ENCODE data around the gene VIM. TPM values are rescaled to one million over a fixed set of nuclear protein-coding genes. Genes with fewer than 3 reads are reported as not detected.
A peak's percentile ranks its signal among the peaks of the same experiment; 100 is the strongest.

VIM gene
- total RNA-seq, 1 donor from 2014 or later, result 2,114 TPM

- H3K27me3 Mint-ChIP-seq (ENCODE audit: unreplicated experiment), result no peaks in the 10 kb centered on the region
- TF ChIP-seq, protein P1, sequence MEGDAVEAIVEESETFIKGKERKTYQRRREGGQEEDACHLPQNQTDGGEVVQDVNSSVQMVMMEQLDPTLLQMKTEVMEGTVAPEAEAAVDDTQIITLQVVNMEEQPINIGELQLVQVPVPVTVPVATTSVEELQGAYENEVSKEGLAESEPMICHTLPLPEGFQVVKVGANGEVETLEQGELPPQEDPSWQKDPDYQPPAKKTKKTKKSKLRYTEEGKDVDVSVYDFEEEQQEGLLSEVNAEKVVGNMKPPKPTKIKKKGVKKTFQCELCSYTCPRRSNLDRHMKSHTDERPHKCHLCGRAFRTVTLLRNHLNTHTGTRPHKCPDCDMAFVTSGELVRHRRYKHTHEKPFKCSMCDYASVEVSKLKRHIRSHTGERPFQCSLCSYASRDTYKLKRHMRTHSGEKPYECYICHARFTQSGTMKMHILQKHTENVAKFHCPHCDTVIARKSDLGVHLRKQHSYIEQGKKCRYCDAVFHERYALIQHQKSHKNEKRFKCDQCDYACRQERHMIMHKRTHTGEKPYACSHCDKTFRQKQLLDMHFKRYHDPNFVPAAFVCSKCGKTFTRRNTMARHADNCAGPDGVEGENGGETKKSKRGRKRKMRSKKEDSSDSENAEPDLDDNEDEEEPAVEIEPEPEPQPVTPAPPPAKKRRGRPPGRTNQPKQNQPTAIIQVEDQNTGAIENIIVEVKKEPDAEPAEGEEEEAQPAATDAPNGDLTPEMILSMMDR (IDR thresholded peaks at IDR 0.05), result no peak
- H3K27ac Mint-ChIP-seq (ENCODE audit: unreplicated experiment), result no peak overlapping the region
- DNase-seq (ENCODE audit: extremely low spot score, unreplicated experiment), result no peak
- peaks cover 7% of the 10 kb centered on the region for H3K36me3 Mint-ChIP-seq (ENCODE audit: unreplicated experiment)
- no peaks in the 10 kb centered on the region for H3K9me3 Mint-ChIP-seq (ENCODE audit: unreplicated experiment)
- no peak overlapping the region for H3K4me3 Mint-ChIP-seq (ENCODE audit: unreplicated experiment)
- H3K4me1 Mint-ChIP-seq (ENCODE audit: unreplicated experiment), result peaks cover 20% of the 10 kb centered on the region
These were observed 13.7 kb downstream of the VIM start for GRCh38 chr10:17241611-17242333.

DNA sequence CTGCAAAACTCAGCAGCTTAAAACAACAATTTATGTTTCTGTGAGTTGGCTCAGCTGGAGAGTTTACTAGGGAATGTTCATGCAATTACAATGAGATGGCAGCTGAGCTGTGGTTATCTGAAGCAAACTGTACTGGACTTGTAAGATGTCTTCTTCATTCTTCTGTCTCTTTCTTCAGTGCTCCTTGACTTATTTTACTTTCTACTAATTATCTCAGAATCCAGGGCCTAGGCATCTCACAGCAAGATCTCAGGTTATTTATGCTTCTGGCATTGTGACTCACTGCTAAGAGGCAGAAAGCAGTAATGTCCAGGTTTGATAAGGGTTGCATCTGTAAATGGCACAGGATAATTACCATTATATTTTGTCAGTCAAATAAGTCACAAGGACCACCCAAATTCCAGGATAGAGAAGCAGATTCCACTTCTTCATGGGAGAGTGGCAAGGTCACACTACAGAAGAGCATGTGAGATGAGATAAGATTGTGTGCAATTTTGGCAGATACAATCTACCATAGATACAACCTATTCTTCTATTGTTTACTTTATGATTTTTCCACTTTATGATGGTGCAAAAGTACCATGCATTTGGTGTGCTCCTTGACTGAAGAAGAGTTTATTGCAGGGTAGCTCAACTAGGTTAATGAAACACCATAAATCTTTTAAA lies 16.8 kb downstream of the VIM start:
- Mint-ChIP-seq H3K27me3 (ENCODE audit: unreplicated experiment) (no peaks in the 10 kb centered on the region), H3K4me3 (ENCODE audit: unreplicated experiment) (no peak overlapping the region), H3K36me3 (ENCODE audit: unreplicated experiment) (no peaks in the 10 kb centered on the region), H3K4me1 (ENCODE audit: unreplicated experiment) (peaks cover 4% of the 10 kb centered on the region), H3K27ac (ENCODE audit: unreplicated experiment) (no peak overlapping the region), H3K9me3 (ENCODE audit: unreplicated experiment) (no peaks in the 10 kb centered on the region)
- DNase-seq (ENCODE audit: extremely low spot score, unreplicated experiment), result no peak
- TF ChIP-seq, protein P1 (IDR thresholded peaks at IDR 0.05), result no peak

GRCh38 chr10:17247210-17247609 lies 19.2 kb downstream of the VIM start:
- Mint-ChIP-seq H3K9me3 (ENCODE audit: unreplicated experiment) (no peaks in the 10 kb centered on the region), H3K27me3 (ENCODE audit: unreplicated experiment) (no peaks in the 10 kb centered on the region), H3K27ac (ENCODE audit: unreplicated experiment) (no peak overlapping the region), H3K4me1 (ENCODE audit: unreplicated experiment) (peaks cover 4% of the 10 kb centered on the region), H3K36me3 (ENCODE audit: unreplicated experiment) (no peaks in the 10 kb centered on the region), H3K4me3 (ENCODE audit: unreplicated experiment) (no peak overlapping the region)
- no peak for DNase-seq (ENCODE audit: extremely low spot score, unreplicated experiment)
- TF ChIP-seq, protein P1 (IDR thresholded peaks at IDR 0.05), result no peak

DNA sequence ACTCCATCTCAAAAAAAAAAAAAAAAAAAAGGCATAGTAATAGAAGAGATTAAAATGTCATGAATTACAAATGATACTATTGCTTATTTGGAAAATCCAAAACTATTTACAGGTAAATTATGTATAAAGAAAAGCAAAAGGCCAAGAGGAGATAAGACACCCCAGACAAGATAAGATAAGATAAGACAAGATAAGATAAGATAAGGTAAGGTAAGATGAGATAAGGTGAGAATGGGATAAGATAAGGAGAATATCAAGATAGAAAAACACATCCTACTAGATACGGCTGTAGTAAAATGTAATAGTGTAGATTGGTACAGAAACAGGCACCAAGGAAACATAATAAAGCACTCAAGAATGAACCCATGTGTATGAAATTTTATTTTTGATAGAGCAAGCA lies 20.9 kb downstream of the VIM start:
- DNase-seq (ENCODE audit: extremely low spot score, unreplicated experiment), result no peak
- no peaks in the 10 kb centered on the region for H3K9me3 Mint-ChIP-seq (ENCODE audit: unreplicated experiment)

DNA sequence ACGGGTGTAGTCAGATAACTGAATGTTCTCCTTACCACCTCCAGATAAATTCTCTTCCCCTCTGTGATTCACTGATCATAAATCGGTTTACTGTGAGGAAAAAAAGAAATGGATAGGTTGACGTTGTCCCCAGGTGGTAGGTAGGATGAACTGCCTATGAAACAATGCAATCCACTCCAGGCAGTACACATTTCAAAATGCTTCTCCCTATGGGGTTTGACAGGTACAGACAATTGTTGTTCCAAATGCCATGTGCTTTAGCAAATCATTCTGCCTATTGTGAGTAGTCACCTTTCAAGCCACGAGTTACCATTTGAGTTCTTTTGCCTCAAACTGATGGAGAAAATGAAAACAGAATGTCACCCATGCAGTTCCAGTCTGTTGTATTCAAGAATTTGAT lies 21.8 kb downstream of the VIM start:
- no peak for DNase-seq (ENCODE audit: extremely low spot score, unreplicated experiment)
- Mint-ChIP-seq H3K4me3 (ENCODE audit: unreplicated experiment) (no peak overlapping the region), H3K27me3 (ENCODE audit: unreplicated experiment) (no peaks in the 10 kb centered on the region), H3K36me3 (ENCODE audit: unreplicated experiment) (no peaks in the 10 kb centered on the region), H3K9me3 (ENCODE audit: unreplicated experiment) (no peaks in the 10 kb centered on the region), H3K27ac (ENCODE audit: unreplicated experiment) (no peak overlapping the region), H3K4me1 (ENCODE audit: unreplicated experiment) (peaks cover 1% of the 10 kb centered on the region)
- TF ChIP-seq, protein P1 (IDR thresholded peaks at IDR 0.05), result peak; percentile 38

More for the DNA sequence above, 20.9 kb downstream of the VIM start:
- Mint-ChIP-seq H3K4me3 (ENCODE audit: unreplicated experiment) (no peak overlapping the region), H3K27me3 (ENCODE audit: unreplicated experiment) (no peaks in the 10 kb centered on the region), H3K36me3 (ENCODE audit: unreplicated experiment) (no peaks in the 10 kb centered on the region), H3K4me1 (ENCODE audit: unreplicated experiment) (peaks cover 4% of the 10 kb centered on the region), H3K27ac (ENCODE audit: unreplicated experiment) (no peak overlapping the region)
- TF ChIP-seq, protein P1 (IDR thresholded peaks at IDR 0.05), result no peak

All from osteocyte (in vitro differentiated cells).